HT1080 (cell line): ENCODE measurements around the gene TPI1. TPM values are rescaled to one million over a fixed set of nuclear protein-coding genes. Genes with fewer than 3 reads are reported as not detected.

Experiments
- DNase-seq: peaks from one replicate; pipeline ENCODE4 v3.0.0-alpha.2; 2015; ENCODE audit warnings: low read depth
- polyA plus RNA-seq, 2 experiments: library from polyadenylated mRNA; depleted of rRNA; stranded (reverse); fragments of >200 nt; gene quantifications; 2 replicates each; pipeline ENCODE4 v1.2.3, GENCODE V29; 2015
- total RNA-seq: library from RNA; depleted of rRNA; stranded (reverse); fragments of >200 nt; shearing (Covaris generic); gene quantifications from 2 replicates; pipeline ENCODE4 v1.2.3, GENCODE V29; 2014; rRNA removed

TPI1 gene
- 1,401 and 1,471 TPM in 2 replicates for total RNA-seq
- polyA plus RNA-seq (2015; cell fraction: cytosol; rRNA removed) = 1,284 and 1,433 TPM in 2 replicates
- polyA plus RNA-seq (2015; cell fraction: nucleus; rRNA removed) = 795 and 966 TPM in 2 replicates

GRCh38 chr12:6867413-6868210 is at the start of gene TPI1:
TSS of gene TPI1 (plus strand) at chr12:6867531. CDS start at chr12:6867567, 36 bp downstream.
- DNase-seq = peak; percentile 72

GRCh38 chr12:6817662-6818157 is 49.6 kb upstream of the TPI1 start:
- DNase-seq = no peak

GRCh38 chr12:6818222-6818621 is 49.1 kb upstream of the TPI1 start:
- DNase-seq = no peak

GRCh38 chr12:6818645-6819044 is 48.7 kb upstream of the TPI1 start:
- DNase-seq = no peak

GRCh38 chr12:6819106-6820030 is 48.0 kb upstream of the TPI1 start:
- peak; percentile 35 for DNase-seq

- DNase-seq = no peak
These were observed 47.2 kb upstream of the TPI1 start for GRCh38 chr12:6820166-6820565.

- DNase-seq = no peak
These were observed 45.5 kb upstream of the TPI1 start, which contains the start of gene GPR162 for GRCh38 chr12:6821591-6822425. TSS of gene GPR162 (plus strand) at chr12:6821821. CDS start at chr12:6823899, 2,078 bp downstream.

GRCh38 chr12:6822426-6823135 is 44.8 kb upstream of the TPI1 start:
- DNase-seq = no peak

- no peak for DNase-seq
These were observed 43.9 kb upstream of the TPI1 start for GRCh38 chr12:6823182-6824084.

GRCh38 chr12:6824085-6824775 is 43.1 kb upstream of the TPI1 start:
- DNase-seq = no peak

- peak; percentile 65 for DNase-seq
These were observed 42.4 kb upstream of the TPI1 start for GRCh38 chr12:6824901-6825381.

GRCh38 chr12:6825398-6826124 is 41.8 kb upstream of the TPI1 start:
- peak; percentile 89 for DNase-seq

- DNase-seq = no peak
These were observed 41.1 kb upstream of the TPI1 start for GRCh38 chr12:6826125-6826733.

GRCh38 chr12:6826734-6827436 is 40.4 kb upstream of the TPI1 start:
- no peak for DNase-seq

- peak; percentile 86 for DNase-seq
These were observed 39.9 kb upstream of the TPI1 start for GRCh38 chr12:6827437-6827911.
